ENCODE measurements around the gene EIF4EBP3. TPM values are rescaled to one million over a fixed set of nuclear protein-coding genes. Genes with fewer than 3 reads are reported as not detected.

EIF4EBP3 gene
- total RNA-seq, 1 experiment from 2014 or later = 7.7 TPM

DNA sequence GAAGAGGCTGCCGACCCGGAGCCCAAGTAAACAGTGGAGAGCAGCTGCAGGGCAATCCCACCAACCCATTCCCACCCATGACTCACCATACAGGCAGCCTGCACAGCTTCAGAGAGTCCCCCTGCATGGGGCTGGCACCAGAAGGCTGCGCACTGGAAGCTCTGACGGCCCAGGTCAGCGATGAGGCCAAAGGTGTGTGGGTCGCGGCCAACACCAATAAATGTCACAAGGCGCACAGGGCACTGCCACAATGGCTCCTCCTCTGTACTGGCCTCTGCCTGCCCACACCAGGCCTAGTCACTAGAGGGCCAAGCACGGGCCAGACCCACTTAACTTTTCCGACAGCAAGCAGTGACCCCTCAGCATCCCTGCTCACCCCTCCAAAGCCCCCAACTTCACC, 12.8 kb downstream of the EIF4EBP3 start:
- H3K56ac ChIP-seq (ENCODE audit: insufficient read length, low read depth, low read length) = no peak overlapping the region
- no peak overlapping the region for H4K5ac ChIP-seq (ENCODE audit: insufficient read length, low read depth, low read length)
- no peak overlapping the region for H3K14ac ChIP-seq (ENCODE audit: insufficient read depth, low read length)
- no peak overlapping the region for H3K4me2 ChIP-seq (ENCODE audit: insufficient read depth, insufficient read length, low read length)
- no peak overlapping the region for H2AFZ ChIP-seq (ENCODE audit: low read length)
- H3K27ac Mint-ChIP-seq = no peak overlapping the region
- no peak overlapping the region for H4K91ac ChIP-seq (ENCODE audit: insufficient read length, low read depth, low read length)
- H3K27ac ChIP-seq (ENCODE audit: insufficient read length, low read depth, low read length) = no peak overlapping the region
- WGBS (ENCODE audit: extremely low coverage, insufficient read length, low lambda C conversion rate) = no CpG with 5 or more reads among the region's 10 CpGs
- no peak overlapping the region for H3K23ac ChIP-seq (ENCODE audit: insufficient read length, low read depth, low read length)
- H2BK15ac ChIP-seq (ENCODE audit: low read depth, low read length) = no peak overlapping the region
- no peak overlapping the region for H3K18ac ChIP-seq (ENCODE audit: insufficient read length, low read depth, low read length)
- H3K36me3 Mint-ChIP-seq (ENCODE audit: insufficient read depth in 1 of 3, low read depth in 3 of 3) = peaks cover 4 to 20% (median 16%) of the 10 kb centered on the region in 3 experiments; a peak in 5 of 7 replicates
- TF ChIP-seq, protein P1, sequence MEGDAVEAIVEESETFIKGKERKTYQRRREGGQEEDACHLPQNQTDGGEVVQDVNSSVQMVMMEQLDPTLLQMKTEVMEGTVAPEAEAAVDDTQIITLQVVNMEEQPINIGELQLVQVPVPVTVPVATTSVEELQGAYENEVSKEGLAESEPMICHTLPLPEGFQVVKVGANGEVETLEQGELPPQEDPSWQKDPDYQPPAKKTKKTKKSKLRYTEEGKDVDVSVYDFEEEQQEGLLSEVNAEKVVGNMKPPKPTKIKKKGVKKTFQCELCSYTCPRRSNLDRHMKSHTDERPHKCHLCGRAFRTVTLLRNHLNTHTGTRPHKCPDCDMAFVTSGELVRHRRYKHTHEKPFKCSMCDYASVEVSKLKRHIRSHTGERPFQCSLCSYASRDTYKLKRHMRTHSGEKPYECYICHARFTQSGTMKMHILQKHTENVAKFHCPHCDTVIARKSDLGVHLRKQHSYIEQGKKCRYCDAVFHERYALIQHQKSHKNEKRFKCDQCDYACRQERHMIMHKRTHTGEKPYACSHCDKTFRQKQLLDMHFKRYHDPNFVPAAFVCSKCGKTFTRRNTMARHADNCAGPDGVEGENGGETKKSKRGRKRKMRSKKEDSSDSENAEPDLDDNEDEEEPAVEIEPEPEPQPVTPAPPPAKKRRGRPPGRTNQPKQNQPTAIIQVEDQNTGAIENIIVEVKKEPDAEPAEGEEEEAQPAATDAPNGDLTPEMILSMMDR (conservative IDR thresholded peaks at IDR 0.05) = 0 out of 3 replicates have a peak, but pooled peaks have one; percentile 15
- no peak overlapping the region for H3K9ac ChIP-seq (ENCODE audit: extremely low read depth, insufficient read length, low read length)
- H4K8ac ChIP-seq (replicated peaks; ENCODE audit: insufficient read length, low read depth, low read length) = no peak overlapping the region
- peaks cover 29 to 30% of the 10 kb centered on the region in 2 experiments for H3K4me1 Mint-ChIP-seq
- no peak for DNase-seq
- H3K4ac ChIP-seq (ENCODE audit: low read depth, low read length) = no peak overlapping the region
- H2BK5ac ChIP-seq (ENCODE audit: insufficient read length, low read length) = no peak overlapping the region
- no peaks in the 10 kb centered on the region for H4K20me1 ChIP-seq (ENCODE audit: control insufficient read depth, insufficient read depth, insufficient read length)
- H2BK12ac ChIP-seq (ENCODE audit: insufficient read length, low read depth, low read length) = no peak overlapping the region
- H3K9me3 ChIP-seq (ENCODE audit: control insufficient read depth, low read depth, low read length) = no peaks in the 10 kb centered on the region
- no peak overlapping the region for H2BK20ac ChIP-seq (ENCODE audit: low read depth, low read length, poor library complexity, severe bottlenecking)
- H3K9me3 Mint-ChIP-seq = no peaks in the 10 kb centered on the region; a peak in 2 of 5 replicates
- H3K23me2 ChIP-seq (ENCODE audit: insufficient read length, low read depth, low read length, poor library complexity, severe bottlenecking) = peaks cover 9% of the 10 kb centered on the region
- no peak overlapping the region for H2AK5ac ChIP-seq (ENCODE audit: insufficient read length, low read length)
- no peaks in the 10 kb centered on the region for H3K27me3 ChIP-seq (ENCODE audit: insufficient read depth, low read length)
- H3T11ph ChIP-seq (ENCODE audit: low read length) = no peak overlapping the region
- H3K4me3 Mint-ChIP-seq = no peak overlapping the region
- no peak overlapping the region for H2BK120ac ChIP-seq (ENCODE audit: low read depth, low read length, poor library complexity, severe bottlenecking)
- no peaks in the 10 kb centered on the region; the same call in 1 of the 2 replicates for H3K27me3 Mint-ChIP-seq (ENCODE audit: low read depth)
- H3K79me2 ChIP-seq (ENCODE audit: insufficient read depth, low read length) = peaks cover 6% of the 10 kb centered on the region
- peaks cover 7% of the 10 kb centered on the region; the same call in 1 of the 2 replicates for H3K4me1 ChIP-seq (ENCODE audit: insufficient read depth, low read length)
- H3K79me1 ChIP-seq (ENCODE audit: insufficient read depth, low read depth, low read length, poor library complexity, severe bottlenecking) = peaks cover 3% of the 10 kb centered on the region
